GM23248 (cell line): ENCODE results near the gene PDE2A.

Source experiments
- EZH2 ChIP-seq: fragments of 200-600 bp; sonication (generic); IDR thresholded peaks from 2 replicates; pipeline ENCODE4 v1.6.1; 2018; ENCODE audit warnings: antibody characterized with exemption, mild to moderate bottlenecking; ENCODE audit not compliant: insufficient read depth, poor library complexity, severe bottlenecking
- EZH2phosphoT487 ChIP-seq: fragments of 200-600 bp; sonication (generic); IDR thresholded peaks from 2 replicates; pipeline ENCODE4 v1.6.1; 2018; ENCODE audit warnings: antibody characterized with exemption, moderate library complexity, mild to moderate bottlenecking, low read depth; ENCODE audit not compliant: insufficient read depth

- TF ChIP-seq EZH2phosphoT487 (no peak), EZH2 (no peak)
Observed at GRCh38 chr11:72546866-72547265, 127.4 kb downstream of the PDE2A start.
